CD4-positive, alpha-beta T cell treated with Interleukin-1 beta for 1 hour (primary cell): ENCODE results near the gene SUN1.
"Not testable (repeated sequence)": the region's sequence is repeated elsewhere in the genome, so short reads cannot be mapped to it uniquely, and the experiment has no call there.

ENCODE experiments used
- DNase-seq, 2 donors: peaks; one replicate each; pipeline ENCODE4 v3.0.0-alpha.2; 2020 to 2022

Gene SUN1

GRCh38 chr7:832167-832967, at the start of gene SUN1:
TSS of gene SUN1 (plus strand) at chr7:832476. CDS start at chr7:832525, 49 bp downstream.
- DNase-seq, result peak; percentile 70

GRCh38 chr7:782718-783449, 49.4 kb upstream of the SUN1 start:
- no peak for DNase-seq

GRCh38 chr7:783556-784490, 48.5 kb upstream of the SUN1 start:
- DNase-seq, result no peak

- DNase-seq, result no peak
These were observed 47.3 kb upstream of the SUN1 start for GRCh38 chr7:784971-785370.

GRCh38 chr7:785416-785815, 46.9 kb upstream of the SUN1 start:
- DNase-seq, result no peak

- DNase-seq, result peak; percentile 63 to 69
These were observed 45.6 kb upstream of the SUN1 start for GRCh38 chr7:786472-787255.

GRCh38 chr7:787332-788240, 44.7 kb upstream of the SUN1 start:
- DNase-seq, result no peak

- DNase-seq, result no peak
These were observed 40.8 kb upstream of the SUN1 start for GRCh38 chr7:791519-791918.

- DNase-seq, result no peak
These were observed 38.1 kb upstream of the SUN1 start for GRCh38 chr7:794207-794606.

GRCh38 chr7:794671-795329, 37.5 kb upstream of the SUN1 start:
- no peak for DNase-seq

- not testable (repeated sequence) for DNase-seq
These were observed 35.7 kb upstream of the SUN1 start for GRCh38 chr7:796434-797169.

- DNase-seq, result no peak
These were observed 33.3 kb upstream of the SUN1 start for GRCh38 chr7:798921-799470.

GRCh38 chr7:800692-801091, 31.6 kb upstream of the SUN1 start:
- DNase-seq, result no peak

- DNase-seq, result not testable (repeated sequence)
These were observed 30.9 kb upstream of the SUN1 start for GRCh38 chr7:801351-801750.

GRCh38 chr7:801940-802381, 30.3 kb upstream of the SUN1 start:
- DNase-seq, result no peak

- no peak for DNase-seq
These were observed 29.6 kb upstream of the SUN1 start for GRCh38 chr7:802500-803242.

- no peak for DNase-seq
These were observed 29.0 kb upstream of the SUN1 start for GRCh38 chr7:803243-803635.

- not testable (repeated sequence) for DNase-seq
These were observed 28.5 kb upstream of the SUN1 start for GRCh38 chr7:803796-804195.

GRCh38 chr7:805261-805660, 27.0 kb upstream of the SUN1 start:
- DNase-seq, result no peak
